Pulmonary artery endothelial cell (primary cell): Measurements from ENCODE around the gene CDKN3. TPM values are rescaled to one million over a fixed set of nuclear protein-coding genes. Genes with fewer than 3 reads are reported as not detected.
"Not testable (repeated sequence)": the region's sequence is repeated elsewhere in the genome, so short reads cannot be mapped to it uniquely, and the experiment has no call there.

ENCODE experiments used
- DNase-seq: peaks from one replicate; pipeline ENCODE4 v3.0.0-alpha.2; 2011; ENCODE audit warnings: low read depth, low spot score
- total RNA-seq: library from RNA; depleted of rRNA; stranded (reverse); fragments of >200 nt; gene quantifications from 2 replicates; pipeline ENCODE4 v1.2.3, GENCODE V29; 2014

Gene CDKN3
- total RNA-seq, 1 donor from 2014 or later = 36.5 TPM

DNA sequence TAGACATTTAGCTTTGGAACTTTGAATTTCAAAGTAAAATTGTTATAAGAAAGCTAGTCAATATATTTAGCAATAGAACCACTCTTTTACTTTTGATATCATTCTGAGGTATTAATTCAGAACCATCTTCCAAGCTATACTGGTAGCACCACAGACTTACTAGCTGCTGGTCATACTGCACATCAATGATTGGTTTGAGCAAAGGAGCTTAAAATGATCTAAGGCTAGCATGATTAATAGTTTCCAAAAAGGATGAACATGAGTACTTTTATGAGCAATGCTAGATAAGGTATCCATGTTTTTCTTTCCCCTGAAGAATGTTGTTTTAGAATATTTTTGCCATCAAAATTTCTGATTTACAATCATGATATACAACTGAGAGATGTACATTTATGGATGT is 27.2 kb downstream of the CDKN3 start:
- no peak for DNase-seq

DNA sequence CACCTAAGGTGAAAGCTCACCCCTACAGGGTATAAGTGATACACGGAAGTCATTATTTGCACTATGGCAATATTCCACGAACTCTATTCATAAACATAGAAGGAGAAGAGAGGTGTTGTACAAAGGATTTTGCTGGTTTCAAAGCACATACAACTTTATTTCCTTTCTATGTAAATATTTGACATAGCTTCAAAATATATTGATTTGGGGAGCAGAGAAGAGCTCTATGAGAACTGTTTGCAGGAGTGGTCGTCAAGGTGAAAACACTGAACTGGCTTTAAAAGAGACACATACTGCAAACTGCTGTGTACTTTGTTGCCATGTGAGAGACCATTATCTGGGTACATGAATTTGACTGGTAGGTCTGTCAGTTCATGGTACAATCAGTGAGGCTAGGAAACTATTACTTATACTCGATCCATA is 27.7 kb downstream of the CDKN3 start:
- DNase-seq = no peak

DNA sequence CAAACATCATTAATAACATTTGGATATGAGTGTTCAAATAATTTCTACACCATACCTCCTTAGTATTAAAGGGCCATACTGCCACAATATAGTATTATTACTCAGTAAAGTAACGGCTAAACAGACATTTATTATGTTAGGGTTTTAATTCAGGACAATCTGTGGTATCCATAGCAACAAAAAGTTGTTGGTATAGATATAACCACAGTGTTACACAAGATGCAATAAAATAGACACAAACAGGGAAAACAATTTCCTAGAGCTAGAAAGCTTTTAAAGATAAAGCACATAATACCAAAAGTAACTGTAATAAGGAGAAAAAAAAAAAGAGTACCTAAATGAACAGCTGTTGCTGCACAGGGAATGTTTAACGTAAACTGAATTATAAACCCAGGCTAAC is 28.3 kb downstream of the CDKN3 start:
- no peak for DNase-seq

DNA sequence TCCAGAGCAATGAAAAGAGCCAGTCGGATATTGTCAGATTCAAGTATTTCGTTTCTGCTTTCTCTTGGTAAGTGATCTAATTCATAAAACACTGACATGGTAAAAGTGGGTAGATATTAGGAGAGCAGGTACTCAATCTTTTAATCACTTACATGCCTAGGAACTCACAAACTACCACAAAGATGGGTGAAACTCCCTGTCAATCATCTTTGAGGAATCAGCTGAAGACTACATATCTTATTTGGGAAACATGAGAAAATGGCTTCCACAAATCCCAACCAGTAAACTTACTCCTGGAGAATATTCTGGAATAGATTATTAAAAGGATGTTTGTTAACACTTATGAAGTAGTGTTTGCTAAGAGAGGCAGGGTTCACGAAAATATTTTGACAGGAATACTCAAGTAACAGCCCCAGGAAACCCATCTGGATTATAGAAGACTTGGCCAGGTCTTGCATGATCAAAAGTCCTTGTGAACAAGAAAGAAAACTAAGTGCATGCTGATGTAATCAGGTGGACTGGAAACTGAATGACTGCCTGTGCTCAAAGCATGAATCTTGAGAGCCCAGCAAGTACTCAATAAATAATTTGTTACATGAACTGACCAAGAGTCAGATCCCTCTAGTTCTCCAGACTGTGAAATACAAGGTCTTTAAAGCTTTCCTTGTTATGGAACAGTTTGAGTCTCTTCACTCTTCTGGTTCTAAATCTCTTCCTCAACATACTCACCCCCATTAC is 28.9 kb downstream of the CDKN3 start:
- DNase-seq = no peak

DNA sequence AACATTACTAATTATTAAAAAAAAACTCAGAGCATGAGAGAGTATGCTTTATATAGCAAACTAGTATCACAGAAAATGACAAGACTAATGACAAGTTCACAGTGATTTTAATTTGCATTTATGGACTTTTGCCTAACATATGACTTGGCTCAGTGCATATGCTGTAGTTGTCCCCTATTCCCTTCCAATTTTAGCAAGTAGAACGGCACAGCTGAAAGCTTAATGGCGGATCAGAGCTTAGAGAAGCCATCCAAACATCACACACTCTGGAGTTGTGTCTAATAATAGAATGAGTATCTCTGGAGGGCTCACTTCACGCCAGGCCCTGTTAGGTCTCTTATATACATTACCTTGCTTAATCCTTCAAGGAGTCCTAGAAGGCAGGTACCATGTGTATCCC is 31.1 kb downstream of the CDKN3 start:
- DNase-seq = no peak

DNA sequence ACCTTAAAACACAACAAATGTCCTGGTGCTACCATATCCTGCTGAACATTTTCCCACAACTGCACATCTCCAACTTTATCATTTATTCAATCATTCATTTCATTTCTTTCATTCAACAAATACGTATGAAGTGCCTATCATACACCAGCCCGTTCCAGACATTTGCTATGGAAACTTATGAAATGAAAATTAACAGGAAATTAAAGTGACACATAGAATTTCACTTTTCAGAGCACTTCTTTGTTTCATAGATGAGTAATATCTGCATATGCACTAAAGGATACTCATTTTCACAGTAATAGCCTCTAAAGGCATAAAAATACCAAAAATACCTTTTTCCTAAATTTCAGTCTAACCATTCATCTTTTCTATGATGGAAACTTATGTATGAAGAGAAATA is 31.7 kb downstream of the CDKN3 start:
- DNase-seq = no peak

DNA sequence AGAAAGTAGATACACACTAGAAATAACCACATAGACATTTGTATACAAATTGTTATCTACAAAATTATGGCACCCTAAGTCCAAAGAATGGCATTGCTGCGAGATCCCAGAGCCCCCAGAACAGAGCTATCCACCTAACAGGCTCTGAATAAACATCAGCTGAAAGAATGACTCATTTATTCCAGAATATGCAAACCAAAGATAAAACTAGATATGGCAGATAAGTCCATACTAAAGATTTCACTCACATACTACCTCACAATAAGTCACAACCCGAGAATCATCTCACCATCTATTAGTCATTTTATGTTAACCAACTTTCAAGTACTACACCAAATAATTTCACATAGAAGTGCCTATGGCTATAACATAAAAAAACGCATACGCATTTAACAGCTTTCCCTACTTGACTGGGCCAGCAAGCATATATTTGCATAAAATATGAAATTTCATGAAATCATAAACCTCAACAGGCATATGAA is 38.7 kb downstream of the CDKN3 start:
- peak; percentile 37 for DNase-seq

DNA sequence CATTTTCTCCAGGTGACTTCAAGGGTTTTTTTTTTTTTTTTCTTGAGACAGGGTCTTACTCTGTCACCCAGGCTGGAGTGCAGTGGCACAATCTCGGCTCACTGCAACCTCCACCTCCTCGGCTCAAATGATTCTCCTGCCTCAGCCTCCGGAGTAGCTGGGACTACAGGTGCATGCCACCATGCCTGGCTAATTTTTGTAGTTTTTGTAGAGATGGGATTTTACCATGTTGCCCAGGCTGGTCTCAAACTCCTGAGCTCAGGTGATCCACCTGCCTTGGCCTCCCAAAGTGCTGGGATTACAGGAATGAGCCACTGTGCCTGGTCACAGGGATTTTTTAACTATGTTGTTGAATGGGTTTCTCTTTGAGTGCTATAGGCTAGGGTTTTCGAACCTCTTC is 41.1 kb downstream of the CDKN3 start:
- DNase-seq = not testable (repeated sequence)

DNA sequence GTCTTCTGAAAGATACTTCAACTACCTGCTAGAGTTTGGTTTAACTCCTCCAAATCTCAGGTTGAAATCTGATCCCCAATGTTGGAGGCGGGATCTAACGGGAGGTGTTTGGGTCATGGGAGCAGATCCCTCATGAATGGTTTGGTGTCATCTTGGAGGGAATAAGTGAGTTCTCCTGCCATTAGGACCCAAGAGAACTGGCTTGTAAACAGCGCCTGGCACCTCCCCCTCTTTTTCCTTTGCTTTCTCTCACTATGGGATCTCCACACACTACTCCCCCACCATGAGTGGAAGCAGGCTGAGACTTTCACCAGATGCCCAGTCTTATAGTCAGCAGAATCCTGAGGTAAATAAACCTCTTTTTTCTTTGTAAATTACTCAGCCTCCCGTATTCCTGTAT is 41.9 kb downstream of the CDKN3 start:
- no peak for DNase-seq

DNA sequence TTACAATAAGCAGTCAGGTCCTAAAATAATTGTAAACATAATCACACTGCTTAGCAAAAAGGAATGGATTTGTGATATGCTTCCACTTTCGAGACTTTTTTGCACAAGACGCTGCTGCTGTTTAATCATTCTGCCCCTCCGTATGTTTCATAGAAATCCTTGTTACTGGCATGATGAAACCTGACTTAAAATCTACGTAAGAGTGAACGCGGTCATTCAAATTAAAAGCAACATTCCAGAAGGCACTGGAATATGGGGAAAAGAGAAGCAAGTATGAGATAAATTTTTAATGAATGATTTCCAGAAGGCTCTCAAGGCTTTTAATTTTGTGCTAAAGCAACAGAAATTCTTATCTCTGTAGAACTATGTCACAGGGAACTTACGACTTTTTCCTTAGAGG is 43.2 kb downstream of the CDKN3 start:
- DNase-seq = no peak

DNA sequence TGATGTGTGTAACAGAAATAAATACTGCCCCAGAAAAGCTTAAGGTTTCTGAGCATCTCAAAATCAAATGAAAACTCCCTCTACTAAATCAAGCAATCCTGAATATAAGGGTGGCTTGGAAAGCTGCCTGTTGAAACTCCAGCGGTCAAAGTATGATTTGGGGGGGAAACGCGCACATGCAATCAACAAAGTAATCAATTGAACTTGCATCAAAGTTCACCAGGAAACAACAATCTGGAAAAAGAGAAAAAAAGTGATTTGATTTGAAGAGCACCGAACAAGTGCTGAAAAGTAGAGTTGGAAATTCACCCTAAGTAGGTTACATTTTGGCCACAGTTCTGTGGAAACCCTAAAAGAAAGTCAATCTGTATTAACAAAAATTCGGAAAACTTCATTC is 43.7 kb downstream of the CDKN3 start:
- no peak for DNase-seq

DNA sequence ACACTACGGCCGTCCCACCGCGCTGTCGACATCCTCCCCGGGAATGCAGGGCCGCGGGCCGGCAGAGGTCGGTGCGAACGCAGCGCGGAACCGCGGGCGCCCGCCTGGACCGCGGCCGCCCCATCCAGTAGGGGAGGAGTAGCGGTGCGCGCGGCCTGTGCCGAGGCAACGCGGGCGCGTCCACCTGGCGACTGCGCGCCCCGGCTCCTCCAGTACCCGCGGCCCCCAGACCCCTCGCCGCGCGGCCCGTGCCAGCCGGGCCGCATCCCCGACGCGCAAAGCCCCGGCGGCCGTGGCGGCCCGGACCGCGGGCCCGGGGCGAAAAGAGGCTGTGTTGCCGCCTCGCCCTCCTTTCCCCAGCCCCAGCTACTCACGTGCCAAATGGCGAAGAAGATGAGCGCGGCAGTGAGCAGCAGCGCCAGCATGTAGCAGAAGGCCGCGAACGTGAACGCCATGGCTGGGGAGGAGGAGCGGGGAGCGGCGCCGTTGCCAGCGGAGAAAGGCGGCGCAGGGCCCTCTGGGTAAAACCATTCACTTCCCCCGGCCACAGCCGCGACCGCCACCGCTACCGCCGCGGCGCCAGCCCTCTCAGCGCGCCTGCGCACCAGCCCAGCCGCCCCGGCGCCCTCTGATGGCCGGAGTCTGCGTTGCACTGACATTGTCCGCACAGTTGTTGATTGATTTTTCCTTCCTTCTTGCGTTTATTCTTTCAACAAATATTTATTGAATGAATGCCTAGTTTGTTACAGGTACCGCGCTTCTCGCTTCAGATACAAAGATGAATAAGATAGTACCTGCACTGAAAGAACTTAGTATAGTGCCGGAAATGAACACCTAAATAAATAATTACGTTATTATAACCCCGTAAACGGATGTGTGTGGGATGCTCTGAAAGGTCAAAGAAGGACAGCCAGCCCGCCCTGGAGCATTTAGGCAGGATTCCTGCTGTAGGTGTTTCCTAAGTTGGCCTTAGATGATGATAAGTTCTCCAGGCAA is 44.4 kb downstream of the CDKN3 start, which contains the start of gene CNIH1:
CNIH1 (minus strand) TSS at position 502 of the 996 bp plus-strand sequence; CDS start at position 455, 47 bp downstream.
- peak; percentile 71 for DNase-seq

DNA sequence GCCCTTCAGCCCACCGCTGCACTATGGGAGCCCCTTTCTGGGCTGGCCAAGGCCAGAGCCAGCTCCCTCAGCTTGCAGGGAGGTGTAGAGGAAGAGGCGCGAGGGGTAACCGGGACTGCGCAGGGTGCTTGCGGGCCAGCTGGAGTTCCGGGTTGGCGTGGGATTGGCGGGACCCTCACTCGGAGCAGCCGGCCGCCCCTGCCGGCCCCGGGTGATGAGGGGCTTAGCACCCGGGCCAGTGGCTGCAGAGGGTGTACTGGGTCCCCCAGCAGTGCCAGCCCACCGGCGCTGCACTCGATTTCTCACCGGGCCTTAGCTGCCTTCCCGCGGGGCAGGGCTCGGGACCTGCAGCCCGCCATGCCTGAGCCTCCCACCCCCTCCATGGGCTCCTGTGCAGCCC is 46.2 kb downstream of the CDKN3 start:
- DNase-seq = not testable (repeated sequence)

DNA sequence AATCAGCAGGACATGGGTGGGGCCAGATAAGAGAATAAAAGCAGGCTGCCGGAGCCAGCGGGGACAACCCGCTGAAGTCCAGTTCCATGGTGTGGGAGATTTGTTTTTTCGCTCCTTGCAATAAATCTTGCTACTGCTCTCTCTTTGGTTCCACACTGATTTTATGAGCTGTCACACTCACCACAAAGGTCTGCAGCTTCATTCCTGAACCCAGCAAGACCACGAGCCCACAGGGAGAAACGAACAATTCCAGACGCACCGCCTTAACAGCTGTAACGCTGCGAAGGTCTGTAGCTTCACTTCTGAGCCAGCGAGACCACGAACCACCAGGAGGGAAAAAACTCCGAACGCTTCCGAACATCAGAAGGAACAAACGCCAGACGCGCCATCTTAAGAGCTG is 47.2 kb downstream of the CDKN3 start:
- DNase-seq = no peak

DNA sequence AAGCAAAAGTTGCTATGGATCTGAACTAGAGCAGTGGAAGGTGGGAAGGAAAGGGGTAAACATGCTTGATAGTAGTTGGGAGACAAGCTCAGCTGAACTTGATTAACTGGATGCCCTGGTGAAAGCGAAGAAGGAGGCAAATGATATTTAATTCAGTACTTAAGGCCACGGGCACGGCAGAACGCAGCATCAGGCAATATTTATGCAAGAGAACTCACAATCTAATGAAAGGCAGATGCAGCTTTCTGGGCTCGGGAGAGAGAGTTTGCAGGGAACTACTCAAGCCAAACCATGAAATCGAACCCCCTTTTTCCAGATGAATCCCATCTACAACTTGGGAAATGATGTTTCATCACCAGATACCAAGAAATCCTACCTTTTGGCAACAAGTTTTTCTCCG is 47.9 kb downstream of the CDKN3 start:
- DNase-seq = no peak

DNA sequence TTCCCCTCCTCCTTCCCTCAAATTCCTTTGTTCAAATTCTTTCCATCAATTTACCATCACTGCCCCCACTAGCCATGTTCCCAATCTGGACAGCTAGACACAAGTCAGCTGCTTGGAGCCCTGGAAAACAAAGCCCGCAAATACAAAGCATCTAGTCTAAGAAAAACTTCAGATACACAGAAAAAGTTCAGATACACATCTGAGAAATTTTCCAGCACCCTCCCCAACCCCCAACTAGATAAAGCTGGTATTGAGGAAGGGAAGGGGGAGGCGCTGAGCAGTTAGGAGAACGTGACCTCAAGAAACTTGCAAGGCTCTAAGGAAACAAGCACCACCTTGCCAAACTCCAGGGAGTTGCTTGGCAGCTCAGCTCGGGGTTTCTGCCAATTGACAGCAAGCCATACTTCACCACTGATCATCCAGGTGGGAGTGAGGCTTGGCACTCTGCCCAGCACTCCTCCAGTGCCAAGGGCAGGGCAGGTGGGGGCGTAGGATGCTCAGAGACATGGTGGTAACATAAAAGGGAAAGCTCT is 49.4 kb downstream of the CDKN3 start:
- DNase-seq = no peak

DNA sequence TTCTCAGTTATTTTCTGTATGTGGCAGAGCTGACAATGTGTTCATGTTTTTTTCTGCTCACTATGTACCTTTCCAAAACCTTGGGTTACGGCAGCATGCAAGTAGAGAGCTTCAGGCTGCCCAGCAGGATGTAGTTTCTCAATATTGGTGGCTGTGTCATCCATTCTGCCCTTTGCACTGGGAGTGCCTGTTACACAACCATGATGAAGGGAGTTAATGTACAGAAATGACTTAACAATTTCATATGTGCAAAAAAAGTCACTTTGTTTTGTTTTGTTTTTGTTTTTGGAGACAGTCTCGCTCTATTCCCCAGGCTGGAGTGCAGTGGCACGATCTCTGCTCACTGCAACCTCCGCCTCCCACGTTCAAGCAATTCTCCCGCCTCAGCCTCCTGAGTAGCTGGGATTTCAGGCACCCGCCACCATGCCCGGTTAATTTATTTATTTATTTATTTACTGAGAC is 50.5 kb downstream of the CDKN3 start:
- no peak for DNase-seq

DNA sequence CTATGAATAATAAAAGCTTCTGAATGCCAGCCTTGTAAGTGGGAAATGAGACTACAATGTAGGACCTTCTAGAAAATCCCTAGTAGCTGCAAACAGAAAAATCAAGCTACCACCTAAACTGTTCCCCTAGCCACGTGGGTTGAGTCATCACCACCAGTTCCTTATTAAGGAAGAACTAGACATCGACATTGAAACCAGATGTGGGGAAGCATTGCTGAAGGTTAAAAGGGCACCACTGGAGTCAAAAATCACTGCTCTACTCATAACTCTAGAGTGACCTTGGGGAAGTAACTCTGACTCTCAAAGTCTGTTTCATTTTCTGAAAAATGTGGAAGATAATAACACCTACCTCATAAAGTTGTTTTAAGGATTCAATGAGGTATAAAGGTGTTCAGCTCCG is 53.7 kb downstream of the CDKN3 start:
- no peak for DNase-seq

DNA sequence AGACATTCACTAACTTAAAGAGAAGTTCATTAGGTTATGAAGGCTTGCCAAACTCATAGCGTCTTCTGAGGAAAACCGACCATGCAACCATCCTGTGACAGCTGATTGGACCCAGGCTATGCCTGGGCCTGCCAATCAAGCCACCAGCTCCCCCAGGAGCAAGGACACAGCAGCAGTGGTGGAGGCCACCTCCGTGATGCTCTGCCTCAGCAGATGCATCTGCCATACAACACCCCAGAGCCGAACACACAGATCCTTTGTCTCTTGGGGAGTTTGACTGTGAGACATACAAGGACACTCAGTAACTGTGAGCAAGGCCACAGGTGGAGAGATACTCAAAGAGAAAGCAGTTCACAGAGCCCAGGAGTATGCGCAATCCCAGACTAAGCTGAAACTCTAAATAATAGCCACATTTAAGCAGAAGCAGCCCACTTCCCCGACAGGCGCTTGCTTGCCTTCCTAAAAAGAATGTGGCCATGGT is 54.4 kb downstream of the CDKN3 start:
- no peak for DNase-seq

DNA sequence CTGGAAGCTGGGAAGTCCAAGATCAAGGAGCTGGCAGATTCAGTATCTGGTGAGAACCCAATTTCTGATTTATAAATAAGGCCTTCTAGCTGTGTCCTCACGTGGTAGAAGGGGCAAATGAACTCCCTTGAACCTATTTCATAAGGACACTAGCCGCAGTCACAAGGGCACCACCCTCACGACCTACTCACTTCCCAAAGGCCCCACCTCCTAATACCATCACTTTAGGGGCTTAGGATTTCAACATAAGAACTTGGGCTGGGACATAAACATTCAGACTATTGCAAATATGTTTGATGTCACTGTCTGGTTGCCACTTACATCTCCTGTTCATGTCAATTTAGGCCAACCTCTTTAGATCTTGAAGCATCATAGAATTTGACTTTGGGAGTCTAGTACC is 55.2 kb downstream of the CDKN3 start:
- no peak for DNase-seq

DNA sequence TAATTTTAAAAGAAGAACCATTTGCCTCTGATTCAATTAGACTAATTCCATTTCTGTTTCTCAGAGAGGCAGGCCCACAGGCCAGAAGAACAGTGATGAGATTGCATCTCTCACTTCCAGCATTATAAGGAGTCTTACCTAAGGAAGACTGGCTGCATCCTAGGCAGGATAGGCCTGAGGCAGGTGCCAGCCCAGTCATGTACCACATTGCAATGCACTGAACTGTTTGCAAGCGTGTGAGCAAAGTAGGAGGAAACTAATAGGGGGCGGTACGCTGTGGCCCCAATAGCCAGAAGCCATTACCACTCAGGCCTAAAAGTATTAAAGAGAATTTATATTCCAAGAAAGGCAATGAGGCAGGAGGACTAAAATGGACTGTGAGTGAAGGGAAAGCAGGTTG is 56.4 kb downstream of the CDKN3 start:
- DNase-seq = no peak

DNA sequence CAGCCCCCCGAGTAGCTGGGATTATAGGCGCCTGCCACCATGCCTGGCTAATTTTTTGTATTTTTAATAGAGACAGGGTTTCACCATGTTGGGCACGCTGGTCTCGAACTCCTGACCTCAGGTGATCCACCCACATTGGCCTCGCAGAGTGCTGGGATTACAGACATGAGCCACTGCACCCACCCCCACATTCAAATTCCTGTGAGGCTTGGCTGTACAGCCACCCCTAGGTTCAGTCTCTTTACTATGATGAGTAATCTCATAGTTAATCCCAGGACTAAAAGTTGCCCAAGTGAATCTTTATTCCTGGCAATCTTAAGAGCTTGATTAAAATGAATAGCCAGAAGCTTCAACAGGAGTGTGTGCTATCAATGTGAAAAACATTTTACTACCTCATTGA is 57.2 kb downstream of the CDKN3 start:
- not testable (repeated sequence) for DNase-seq
